GM12874 (cell line): ENCODE measurements around the gene OR1I1.

Source experiments
- TF ChIP-seq, protein P1 (sequence below): IDR thresholded peaks from 2 replicates; pipeline ENCODE4 v1.5.1; 2011; ENCODE audit warnings: low read depth, mild to moderate bottlenecking, control low read depth, low read length, moderate library complexity; ENCODE audit not compliant: insufficient read depth

The OR1I1 gene

DNA sequence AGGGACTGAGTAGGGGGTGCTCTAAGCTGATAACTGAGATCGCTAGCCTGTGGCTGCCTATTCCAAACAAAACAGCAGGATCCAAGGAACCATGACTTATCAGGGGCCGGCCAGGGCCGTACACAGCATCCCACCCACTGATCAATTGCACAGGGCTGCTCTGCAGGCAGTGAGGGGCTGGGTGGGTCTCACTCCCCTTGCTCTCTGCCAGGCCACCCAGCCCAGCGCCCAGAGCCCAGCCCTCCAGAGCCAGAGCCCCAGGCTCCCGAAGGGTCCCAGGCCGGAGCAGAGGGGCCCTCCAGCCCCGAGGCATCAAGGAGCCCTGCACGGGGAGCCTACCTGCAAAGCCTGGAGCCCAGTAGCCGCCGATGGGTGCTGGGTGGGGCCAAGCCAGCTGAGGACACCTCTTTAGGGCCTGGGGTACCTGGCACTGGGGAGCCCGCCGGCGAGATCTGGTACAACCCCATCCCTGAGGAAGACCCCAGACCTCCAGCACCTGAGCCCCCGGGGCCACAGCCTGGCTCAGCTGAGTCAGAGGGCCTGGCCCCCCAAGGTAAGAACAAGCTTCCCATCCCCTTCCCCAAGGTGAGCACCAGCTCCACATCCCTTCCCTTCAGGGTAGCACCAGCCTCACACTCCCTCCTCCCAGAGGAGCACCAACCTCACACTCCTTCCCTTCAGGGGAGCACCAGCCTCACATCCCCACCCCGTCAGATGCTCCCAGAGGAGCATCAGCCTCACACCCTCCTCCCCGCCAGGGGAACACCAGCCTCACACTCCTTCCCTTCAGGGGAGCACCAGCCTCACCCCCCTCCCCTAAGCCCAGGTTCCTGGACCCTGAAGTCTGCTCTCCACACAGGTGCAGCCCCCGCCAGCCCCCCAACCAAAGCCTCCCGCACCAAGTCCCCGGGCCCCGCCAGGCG is 27.1 kb downstream of the OR1I1 start:
- TF ChIP-seq, protein P1, sequence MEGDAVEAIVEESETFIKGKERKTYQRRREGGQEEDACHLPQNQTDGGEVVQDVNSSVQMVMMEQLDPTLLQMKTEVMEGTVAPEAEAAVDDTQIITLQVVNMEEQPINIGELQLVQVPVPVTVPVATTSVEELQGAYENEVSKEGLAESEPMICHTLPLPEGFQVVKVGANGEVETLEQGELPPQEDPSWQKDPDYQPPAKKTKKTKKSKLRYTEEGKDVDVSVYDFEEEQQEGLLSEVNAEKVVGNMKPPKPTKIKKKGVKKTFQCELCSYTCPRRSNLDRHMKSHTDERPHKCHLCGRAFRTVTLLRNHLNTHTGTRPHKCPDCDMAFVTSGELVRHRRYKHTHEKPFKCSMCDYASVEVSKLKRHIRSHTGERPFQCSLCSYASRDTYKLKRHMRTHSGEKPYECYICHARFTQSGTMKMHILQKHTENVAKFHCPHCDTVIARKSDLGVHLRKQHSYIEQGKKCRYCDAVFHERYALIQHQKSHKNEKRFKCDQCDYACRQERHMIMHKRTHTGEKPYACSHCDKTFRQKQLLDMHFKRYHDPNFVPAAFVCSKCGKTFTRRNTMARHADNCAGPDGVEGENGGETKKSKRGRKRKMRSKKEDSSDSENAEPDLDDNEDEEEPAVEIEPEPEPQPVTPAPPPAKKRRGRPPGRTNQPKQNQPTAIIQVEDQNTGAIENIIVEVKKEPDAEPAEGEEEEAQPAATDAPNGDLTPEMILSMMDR = no peak

DNA sequence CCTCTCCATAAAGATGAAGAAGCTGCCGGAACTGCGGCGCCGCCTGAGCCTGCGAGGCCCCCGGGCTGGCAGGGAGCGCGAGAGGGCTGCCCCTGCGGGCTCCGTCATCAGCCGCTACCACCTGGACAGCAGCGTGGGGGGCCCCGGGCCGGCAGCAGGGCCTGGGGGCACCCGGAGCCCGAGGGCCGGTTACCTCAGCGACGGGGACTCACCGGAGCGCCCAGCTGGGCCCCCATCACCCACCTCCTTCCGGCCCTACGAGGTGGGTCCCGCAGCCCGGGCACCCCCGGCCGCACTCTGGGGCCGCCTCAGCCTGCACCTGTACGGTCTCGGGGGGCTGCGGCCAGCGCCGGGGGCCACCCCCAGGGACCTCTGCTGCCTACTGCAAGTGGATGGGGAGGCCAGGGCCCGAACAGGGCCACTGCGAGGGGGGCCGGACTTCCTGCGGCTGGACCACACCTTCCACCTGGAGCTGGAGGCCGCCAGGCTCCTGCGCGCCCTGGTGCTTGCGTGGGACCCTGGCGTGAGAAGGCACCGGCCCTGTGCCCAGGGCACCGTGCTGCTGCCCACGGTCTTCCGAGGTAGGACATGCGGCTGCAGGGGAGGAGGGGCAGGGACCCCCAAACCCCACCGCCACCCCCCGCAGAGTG is 27.9 kb downstream of the OR1I1 start:
- TF ChIP-seq, protein P1 = no peak

DNA sequence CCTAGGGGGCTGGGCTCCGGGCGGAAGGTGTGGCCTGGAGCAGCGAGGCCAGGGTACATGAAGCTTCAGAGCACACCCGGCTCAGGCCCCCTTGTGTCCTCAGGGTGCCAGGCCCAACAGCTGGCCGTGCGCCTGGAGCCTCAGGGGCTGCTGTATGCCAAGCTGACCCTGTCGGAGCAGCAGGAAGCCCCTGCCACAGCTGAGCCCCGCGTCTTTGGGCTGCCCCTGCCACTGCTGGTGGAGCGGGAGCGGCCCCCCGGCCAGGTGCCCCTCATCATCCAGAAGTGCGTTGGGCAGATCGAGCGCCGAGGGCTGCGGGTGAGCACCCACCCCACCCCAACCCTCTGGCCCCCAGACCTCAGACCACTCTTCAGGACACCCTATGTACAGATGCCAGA is 28.4 kb downstream of the OR1I1 start:
- TF ChIP-seq, protein P1 = no peak

DNA sequence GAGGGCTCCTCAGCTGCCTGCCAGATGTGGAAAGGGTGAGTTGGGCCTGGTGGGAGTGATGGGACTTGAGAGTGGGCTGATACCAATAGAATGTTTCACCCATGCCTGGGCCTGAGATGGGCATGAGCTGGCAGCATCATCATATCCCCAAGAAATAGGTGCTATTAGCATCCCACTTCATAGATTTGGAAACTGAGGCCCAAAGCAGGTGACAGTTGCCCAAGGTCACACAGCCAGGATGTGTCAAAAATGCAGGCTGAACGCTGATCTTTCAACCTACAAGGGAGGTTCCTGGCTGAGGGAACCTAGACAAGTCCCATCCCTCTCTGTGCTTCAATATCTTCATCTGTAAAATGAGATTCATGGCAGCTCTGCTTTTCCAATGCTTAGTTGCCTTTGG is 29.7 kb downstream of the OR1I1 start:
- TF ChIP-seq, protein P1 = no peak

DNA sequence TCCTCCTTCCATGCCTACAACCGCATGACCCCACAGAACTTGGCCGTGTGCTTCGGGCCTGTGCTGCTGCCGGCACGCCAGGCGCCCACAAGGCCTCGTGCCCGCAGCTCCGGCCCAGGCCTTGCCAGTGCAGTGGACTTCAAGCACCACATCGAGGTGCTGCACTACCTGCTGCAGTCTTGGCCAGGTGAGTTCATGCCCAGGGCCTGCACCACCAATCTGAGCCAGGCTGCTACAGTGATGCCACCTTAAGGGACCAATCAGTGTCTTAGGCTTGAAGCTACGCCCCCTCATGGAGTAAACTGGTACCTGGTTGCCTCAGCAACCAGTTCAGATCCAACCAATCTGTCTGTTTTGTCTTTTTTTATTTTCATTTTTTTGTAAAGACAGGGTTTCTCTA is 30.4 kb downstream of the OR1I1 start:
- TF ChIP-seq, protein P1 = 0 out of 2 replicates have a peak, but pooled peaks have one; percentile 14

DNA sequence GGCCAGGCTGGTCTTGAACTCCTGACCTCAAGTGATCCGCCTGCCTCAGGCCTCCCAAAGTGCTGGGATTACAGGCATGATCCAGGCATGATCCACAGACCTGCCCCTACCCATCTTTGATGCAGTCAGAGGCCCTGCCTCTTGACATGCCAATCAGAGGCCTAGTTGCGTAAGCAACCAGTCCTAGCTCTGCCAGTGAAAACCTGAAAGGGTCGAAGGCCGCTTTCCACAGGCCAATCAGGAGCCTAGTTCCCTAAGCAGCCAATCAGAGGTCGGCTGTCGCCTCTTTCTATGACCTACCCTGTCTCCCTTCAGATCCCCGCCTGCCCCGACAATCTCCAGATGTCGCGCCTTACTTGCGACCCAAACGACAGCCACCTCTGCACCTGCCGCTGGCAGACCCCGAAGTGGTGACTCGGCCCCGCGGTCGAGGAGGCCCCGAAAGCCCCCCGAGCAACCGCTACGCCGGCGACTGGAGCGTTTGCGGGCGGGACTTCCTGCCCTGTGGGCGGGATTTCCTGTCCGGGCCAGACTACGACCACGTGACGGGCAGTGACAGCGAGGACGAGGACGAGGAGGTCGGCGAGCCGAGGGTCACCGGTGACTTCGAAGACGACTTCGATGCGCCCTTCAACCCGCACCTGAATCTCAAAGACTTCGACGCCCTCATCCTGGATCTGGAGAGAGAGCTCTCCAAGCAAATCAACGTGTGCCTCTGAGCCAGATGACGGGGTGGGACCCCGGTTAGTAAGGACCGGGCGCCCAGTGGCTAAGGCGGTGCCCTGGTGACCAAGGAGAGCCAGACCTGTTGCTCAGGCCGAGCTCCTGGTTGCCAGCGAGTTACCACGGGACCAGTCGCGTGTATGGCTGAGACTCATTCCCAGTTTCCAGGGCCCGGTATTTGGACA is 31.5 kb downstream of the OR1I1 start:
- TF ChIP-seq, protein P1 = no peak

DNA sequence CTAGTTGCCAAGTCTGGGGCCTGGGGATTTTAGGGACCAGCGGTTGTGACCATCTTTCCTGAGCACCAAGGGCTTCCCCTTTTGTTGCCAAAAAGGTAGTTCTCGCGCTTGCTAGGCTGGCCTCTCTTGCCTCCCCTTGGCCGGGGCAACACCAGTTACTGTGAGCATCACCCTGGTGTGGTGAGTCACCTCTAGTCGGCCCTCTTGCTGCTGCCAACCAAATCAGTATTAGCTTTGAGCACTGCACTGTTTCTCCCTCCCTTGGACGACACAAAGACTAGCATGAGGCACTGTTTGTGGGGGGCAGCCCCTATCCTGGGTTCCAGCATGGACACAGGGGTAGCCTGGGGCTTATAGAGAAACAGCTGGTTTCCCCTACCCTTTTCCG is 32.1 kb downstream of the OR1I1 start:
- TF ChIP-seq, protein P1 = no peak
